Stimulated activated CD4-positive, alpha-beta T cell treated with anti-CD3 and anti-CD28 coated beads, Interleukin-4, amount 100 ng/mL, for 24 hours (primary cell): Measurements from ENCODE around the gene TENT5C.

Source experiments
- DNase-seq: peaks from one replicate; pipeline ENCODE4 v3.0.0-alpha.2; 2020

The TENT5C gene

DNA sequence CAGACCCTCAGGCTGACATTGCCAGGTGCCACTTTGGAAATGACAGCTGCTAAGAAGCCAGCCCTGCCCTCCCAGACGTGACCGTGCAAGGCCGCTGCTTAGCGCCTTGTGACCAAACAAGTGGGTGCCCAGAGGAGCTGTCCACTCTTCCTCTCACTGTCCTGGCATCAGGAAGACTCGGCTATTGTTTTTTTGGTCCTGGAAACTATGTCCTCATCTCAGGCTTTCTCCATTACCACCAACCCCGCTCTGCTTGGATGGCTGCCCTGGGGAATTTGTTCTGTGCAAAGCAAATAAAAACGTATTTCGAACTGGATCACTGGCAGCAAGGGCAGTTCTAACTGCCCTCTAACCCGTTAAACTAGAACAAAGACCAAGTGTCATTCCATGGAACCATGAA is 13.7 kb upstream of the TENT5C start:
- no peak for DNase-seq

DNA sequence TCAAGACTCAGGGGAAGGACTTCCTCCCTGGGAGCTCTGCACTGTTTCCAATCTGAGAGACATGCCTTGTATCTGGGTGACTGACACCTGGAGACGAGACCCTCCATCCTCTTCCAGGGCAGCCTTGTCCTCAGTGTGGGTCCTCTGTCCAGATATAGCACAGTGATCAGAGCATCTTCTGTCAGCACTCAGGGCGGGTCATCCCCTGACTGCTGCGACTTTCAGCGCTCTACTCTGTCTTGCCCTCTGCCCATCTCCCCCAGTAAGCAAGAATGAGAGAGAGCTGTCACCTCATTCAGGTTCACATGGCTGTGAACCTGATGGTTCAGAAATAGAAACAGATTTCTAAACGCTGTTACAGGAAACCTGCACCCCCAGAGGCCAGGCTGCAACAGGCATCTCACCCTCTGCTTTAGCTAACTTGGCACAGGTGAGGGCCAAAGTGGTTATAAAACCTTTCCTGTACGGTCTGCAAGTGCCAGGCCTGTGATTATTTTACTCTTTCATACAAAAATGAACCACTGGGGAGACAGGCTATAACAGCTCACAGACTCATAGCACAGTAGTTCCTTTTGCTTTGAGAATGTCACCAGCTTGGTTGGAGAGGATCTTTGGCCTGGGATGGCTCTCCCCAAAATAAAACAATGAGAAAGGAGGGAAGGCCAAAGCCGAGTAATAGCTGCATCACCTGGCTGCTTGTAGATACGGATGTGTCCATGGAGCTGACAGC is 11.4 kb upstream of the TENT5C start:
- DNase-seq, result no peak

DNA sequence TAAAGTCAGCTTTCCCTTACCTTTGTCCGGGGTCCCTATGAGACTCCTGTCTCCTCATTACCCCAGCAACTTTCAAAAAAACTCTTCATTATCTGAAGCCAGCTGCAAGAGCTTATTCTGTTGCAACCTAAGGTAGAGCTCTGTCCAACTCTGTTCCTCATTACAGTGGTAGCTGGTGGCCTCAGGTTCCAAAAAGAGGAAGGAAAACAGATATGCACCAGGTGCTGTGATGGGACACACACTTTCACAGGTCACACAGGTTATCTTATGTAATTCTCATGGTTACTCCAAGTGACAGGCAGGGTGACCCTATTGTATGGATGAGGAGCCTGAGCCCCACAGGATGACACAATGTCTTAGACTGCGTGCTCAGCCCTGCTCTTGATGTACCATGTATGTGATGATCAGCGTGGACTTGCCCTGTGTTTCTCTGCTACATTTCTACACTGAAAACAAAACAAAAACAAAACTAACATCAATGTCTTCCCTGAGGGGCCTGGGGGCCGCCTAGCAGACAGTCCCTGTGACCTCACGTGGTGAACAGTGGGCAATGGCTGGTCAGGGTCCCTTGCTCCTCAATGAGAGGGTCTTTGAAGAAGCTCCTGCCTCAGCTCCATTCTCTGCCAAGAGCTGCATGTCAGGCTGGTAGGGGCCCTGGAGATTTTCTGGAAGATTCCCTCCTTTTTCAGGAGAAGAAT is 9.7 kb upstream of the TENT5C start:
- DNase-seq, result no peak

DNA sequence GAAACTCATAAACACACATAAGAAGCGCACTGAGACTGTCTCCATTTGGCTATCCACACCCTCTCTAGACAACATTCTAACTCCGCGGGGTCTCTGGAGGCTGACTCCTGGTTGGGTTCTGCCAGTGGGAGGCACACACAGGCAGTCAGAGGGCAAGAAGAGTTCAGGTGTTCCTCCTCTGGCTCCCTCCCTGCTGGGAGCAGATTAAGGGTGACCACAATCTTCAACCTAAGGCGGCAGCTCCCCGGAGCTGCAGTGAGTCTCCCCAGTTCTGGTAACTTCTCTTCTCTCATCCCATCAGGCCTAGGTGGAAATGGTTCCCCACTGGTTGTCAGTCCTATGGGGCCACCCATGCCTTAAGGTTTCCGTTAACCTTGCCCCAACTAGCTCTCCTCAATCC is 7.4 kb upstream of the TENT5C start:
- no peak for DNase-seq

DNA sequence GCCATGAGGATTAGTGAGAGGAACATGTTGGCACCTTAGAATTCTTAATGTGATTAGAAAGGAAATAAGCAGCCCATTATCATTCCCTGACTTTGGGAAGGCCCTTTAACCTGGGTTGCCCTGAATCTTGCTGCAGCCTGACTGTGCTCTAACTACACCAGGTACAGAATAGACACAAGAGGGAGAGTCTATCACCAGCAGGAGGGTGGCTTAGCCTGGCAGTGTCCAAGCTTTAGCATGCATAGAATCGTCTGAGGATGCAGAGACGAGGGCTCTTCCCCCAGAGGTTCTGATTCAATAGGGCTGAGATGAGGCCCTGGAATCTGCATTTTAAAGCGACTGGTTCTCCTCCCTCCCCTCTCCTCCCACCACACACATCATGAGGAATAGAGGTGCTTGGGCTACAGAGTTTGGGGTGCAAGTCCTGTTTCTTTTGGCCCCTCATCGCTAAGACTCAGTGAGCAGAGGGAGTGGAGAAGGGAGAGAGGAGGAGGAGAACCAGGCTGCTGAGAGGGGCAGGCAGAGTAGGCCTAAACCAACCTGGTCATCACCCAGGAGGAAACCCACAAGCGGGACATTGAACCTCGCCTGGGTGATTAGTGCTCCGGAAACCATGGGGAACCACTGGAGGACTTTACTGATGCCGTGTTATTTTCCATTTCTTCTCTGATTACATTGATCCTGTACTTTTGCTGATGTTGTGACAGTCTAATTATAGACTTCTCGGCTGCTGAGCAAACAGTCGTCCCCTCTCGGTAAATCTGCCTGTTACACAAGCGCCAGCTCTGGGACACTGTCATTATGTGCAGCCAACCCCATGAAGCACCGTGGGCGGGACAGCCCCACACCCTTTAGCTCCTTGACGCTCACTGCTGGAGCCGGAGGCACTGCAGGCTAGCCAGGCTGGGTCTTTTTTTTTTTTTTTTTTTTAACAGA is 6.3 kb upstream of the TENT5C start:
- DNase-seq, result no peak

DNA sequence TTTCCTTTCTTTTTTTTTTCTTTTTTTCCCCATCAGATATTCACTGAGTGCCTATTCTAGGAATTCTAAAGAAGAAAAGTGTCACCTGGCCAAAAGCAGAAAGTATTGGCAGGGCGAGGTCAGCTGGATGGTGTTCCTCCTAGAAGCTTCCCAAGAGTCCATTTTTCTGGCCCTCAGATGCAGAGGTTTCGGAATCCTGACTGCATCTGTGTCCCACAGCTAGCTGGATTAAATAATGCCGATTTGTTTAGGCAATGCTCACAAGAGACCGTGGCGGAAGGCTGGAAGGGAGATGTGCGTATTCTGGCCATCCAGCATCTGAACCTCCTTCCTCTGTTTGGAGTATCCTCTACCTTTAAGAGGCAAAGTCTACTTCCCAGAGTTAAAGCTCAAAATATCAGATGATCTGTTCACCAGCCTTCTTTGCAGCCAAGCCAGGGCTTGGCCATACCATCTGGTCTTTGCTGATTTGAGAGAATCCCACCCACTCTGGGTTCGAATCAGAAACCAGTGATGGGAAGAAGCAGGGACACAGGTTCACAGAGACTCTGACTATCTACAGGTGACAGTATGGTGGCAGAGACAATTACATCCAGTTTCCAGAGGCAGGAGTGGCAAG is 5.4 kb upstream of the TENT5C start:
- DNase-seq, result no peak

DNA sequence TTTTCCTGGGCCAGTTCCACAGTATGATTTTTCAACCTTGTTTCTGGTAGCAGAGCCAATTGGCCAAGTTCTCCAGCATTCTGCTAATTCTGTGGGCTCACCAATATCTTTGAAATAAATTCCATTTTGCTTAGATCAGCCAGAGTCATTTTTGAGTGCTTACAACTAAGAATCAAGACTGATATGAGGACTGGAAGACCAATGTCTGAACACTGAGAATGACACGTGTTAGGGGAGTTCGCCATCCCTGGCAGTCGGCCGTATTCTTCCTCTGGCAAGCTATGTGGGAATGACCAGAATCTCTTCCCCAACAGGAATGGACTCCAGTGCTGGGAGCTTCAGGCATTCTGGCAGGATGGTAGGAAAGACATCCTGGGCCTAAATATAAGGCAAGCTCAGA is 4.9 kb upstream of the TENT5C start:
- no peak for DNase-seq

DNA sequence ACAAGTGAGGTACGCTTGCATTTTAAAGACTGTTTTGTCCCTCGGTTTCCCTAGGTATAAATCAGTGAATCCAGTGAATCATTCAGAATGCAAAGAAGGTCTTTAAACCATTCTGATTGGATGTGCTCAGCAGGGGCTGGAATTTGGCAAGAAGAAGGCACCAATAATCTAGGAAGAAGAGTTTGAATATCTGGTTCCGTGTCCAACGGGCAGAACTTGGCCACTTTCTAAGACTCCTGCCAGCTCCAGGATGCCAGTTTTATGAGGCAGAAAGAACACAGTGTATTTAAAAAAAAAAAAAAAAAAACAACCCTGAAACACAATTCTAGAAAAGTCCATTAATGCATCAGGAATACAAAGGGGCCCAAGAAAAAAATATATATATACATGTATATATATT is 3.0 kb upstream of the TENT5C start:
- no peak for DNase-seq

DNA sequence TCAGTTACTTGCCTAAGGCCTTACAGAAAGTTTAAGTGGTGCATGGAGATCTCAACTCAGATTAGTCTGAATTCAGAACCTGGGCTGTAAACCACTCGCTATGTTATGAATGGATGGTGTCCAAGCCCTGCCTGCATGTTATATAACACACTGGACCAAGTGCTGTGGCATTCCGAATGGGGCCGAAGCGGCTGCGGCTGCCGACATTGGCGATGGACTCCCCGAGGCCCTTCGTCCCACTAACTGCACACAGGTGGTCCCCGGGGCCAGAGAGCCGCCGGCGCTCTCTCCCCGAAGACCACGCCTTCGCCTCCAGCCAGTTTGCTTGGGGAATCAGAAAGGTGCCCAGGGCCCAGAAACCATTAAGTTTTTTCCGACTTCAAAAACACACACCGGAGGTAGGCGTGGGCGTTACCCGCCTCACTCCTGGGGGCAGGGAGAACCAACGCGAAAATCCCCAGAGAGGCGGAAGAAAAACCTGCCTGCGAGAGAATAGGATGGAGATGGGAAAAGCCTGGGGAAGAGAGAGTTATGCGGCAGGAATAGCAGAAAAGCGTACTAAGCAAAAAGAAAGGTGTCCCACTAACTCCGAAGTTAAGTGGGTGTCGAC is 579 bp upstream of the TENT5C start:
- no peak for DNase-seq

DNA sequence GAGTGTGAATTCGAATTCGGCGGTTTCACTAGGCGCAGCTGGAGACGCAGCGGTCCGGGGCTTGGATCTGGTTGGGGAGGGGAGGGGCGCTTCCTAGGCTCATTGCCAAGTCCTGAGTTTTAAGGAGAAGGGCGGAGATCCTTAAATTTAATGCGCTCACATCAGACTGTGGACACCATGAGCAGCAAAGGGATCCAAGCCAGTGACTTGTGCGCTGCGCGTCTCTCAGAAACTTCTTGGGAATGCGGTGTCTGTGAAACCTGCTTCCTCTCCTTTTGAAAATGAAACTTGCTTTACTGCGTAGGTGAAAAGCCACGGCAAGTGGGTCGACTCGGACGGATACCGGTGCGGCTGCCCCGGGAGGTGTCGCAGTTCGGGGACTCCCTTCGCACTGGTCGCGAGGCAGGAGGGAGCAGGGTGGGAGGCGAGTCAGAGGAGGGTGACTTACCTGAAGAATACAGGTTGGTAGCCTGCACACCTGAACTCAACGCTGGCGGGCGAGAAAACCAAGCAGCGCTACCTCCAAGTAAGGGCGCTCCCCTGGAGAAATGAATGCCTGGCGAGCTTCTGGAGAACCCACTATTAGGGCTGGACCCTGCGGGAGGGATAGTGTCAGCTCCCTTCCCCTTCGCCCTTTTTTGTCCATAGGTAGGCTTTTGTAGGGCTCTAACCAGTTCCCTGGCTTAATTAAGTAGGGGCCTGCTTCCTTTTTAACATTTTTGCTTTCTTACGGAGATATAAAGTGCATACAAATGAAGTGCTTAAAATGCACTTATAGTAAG is 992 bp downstream of the TENT5C start:
- peak; percentile 51 for DNase-seq

DNA sequence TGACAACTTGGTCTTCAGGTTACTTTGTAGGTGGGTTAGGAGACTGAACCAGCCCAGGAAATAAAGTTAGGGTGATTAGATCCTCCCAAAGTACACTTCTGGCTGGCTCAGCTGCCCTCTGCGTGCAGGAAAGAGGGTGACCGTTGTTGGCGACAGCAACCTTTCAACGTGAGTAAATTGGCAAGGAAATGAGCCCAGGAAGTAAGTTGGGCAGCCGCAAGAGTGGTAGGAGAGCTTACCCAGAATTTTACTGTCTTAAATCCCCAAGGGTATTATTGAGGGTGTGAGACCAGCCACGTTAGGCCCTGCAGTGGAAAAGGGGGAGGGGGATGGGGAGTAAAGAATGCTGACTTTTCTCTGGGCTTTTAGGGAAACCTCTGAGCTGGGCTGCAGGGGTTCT is 1.6 kb downstream of the TENT5C start:
- peak; percentile 35 for DNase-seq

DNA sequence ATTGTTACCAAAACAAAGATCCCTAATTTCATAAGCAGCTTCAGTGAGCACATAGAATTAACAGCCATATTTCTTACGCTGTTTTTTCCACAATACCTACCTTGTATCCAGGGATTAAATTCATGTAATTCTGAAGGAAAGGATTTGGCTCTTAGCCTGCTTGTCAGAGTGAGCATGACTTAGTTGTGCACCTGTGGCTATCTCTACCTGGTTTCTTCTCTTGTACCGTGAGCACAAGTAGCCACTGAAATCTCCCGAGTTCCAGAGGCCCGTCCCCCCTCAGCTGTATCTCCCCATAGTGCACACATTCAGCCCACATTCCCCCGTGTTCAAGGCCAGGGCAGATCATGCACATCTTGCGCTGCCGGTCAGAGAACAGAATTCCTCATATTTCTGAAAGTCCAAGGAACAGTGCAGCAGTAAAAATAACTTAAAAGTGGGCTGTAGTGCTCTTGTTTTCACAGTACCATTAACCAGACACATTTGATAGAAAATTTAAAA is 2.3 kb downstream of the TENT5C start:
- DNase-seq, result no peak

DNA sequence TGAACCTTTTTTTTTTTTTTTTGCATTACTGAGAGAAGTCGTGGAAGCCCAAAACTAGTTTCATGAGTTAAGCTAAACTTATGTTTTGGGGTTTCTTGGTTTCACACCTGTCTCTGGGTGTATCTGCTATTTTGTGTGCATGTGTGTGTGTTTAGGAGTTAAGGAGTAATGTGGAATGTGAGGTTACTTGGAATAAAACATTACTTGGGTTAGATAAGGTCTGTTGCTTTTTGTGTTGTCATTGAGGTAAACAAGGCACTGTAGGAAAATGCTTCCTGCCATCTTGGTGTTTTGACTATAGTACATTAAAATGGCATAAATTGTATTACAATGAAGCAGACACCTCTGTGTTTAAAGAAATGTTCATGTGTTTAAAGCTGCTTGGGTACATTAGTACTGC is 2.9 kb downstream of the TENT5C start:
- no peak for DNase-seq

DNA sequence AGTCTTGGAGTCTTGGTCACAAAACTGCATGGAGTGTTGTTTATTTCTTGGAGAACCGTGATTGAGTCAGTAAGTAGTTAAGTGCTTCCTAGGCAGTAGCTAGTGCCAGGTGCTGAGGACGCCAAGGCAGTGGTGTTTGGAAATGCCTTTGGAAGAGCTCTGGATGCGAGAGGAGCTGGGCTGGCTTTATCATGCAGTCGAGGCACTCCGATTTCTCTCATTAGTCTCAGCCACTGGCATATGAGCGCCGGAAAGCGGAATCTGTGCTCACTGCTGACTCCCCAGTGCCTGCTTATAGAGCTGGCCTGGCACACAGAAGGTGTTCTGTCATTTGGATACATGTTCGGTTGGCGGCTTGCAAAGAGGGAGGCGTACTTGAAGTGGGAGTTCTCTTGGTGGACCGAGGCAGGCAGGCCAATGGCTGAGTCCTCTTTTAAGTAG is 3.6 kb downstream of the TENT5C start:
- no peak for DNase-seq

DNA sequence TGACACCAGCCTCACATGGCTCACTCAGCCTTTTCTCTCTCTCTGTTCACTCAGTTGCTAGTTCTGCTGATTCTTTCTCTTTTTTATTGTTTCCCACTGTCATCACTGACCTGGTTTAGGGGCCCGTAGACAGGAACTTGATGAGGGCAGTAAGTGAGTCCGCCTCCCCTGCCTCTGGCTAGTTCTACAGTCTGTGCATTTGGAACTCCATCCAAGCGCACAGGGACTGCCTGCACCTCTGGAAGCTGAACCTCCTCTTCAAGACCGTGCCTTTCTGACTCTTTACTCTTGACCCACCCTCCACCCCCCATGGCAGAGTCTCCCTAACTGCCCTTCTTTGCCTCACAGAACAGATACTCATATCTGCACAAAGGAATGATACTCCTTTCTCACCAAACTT is 4.2 kb downstream of the TENT5C start:
- no peak for DNase-seq

DNA sequence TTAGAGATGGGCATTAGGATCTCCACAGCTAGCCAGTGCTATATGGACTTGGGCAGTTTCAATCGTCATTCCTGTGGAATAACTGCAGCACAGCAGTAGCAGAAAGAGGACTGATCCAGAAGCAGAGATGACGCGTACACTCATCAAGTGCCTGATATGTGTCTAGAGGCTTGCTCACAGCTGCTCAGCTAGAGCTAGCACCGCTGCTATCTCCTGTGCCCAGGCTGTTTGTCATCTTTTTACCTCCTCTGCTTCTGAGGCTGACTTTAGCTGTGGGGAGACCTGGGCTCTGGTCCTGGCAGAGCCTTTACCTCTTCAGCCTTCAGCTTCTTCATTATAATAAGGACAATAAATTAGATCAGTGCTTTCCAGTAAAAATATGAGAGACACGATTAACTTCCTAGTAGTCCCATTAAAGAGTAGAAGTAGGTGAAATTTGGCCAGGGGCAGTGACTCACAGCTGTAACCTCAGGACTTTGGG is 5.3 kb downstream of the TENT5C start:
- no peak for DNase-seq

DNA sequence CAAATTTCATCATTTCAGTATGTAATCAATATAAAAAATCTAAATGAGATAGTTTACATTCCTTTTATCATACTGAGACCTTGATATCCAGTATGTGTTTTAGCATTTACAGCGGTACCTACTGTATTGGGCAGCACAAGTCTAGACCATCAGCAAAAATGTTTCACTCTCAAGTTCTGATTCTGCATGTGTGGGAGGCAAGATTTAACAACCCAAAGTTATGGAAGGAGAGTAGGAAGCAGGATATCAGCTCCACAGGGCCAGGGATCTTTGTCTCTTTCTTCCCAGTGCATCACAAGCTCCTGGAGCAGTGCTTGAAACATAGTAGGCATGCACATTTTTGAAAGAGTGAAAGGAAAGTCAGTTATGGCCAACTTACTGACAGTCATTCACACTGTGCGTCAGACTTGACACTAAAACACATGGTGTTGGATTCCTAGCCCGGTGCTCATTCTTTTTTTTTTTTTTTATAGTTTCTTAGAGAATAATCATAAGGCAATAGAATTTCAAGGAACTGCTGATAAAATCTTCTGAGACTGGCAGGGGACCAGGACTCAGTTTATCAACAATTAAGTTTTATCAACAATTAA is 6.1 kb downstream of the TENT5C start:
- DNase-seq, result no peak

DNA sequence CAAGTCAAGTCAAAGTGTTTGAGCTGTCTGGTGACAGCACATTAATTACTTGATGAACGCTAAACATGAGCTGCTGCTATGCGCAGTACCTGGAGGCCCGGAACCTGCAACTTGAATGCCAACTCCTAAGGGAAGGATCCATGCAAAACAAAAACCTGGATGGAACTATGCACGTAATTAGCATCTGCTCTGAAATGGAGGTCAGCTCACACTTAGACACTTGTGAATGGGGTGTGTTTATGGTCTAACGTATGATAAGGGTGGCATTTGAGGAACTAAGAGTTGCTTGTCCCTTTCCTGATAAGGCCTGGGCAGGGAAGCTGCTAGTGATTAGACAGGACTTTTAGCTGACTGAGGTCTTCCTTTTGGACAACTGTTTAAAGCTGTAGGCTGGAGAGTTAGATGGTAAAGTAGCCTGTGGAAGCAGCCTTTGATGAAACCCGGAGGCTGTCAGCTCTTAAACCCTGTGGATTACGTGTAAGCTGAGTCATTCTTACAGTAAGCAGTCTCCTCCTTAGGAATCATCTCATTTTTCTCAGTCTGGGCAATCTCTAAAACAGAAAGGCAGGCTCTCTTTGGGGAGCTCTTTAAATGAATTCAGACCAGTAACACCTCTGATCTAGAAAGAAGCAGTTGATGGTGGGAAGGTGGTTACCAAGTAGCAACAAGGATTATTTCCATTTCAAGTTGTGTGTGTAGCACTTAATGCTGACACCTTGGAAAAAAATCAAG is 6.8 kb downstream of the TENT5C start:
- DNase-seq, result no peak

DNA sequence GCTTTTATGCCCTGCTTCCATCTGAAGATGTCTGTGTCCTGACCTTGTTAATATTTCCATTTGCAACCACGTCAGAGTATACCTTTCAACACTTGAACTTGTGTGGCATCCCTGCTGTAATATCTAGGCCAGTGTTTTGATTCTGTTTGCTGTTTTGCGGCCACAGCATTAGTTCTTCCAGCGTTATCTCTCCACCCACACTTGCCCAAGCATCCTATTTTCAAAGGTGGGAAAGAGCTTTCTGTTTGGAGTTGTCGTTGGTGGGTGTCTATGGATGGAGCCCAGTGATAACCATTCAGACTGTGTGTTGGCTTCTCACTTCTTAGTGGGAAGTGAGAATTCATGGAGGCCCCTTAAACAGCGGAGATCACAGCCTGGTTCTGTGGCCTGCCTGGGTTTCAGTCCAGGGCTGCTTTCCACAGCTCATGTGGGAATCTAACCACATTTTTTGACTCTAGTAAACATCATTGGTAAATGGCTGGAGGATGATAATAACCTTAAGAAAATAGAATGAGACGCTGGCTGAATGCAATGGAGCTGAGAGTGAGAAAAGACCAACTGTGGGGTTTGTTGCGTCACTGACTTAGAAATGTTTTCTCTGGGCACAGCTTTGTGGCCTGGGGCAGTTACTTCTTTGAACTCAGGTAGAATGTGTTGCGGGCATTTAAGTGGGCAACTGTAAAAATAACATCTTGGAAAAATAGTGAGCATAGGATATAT is 7.6 kb downstream of the TENT5C start:
- no peak for DNase-seq
